Measurements from ENCODE around the gene PEX7. TPM values are rescaled to one million over a fixed set of nuclear protein-coding genes. Genes with fewer than 3 reads are reported as not detected.

The PEX7 gene
- total and polyA plus RNA-seq, 2 donors from 2014 or later: 10.6 to 21.3 TPM

DNA sequence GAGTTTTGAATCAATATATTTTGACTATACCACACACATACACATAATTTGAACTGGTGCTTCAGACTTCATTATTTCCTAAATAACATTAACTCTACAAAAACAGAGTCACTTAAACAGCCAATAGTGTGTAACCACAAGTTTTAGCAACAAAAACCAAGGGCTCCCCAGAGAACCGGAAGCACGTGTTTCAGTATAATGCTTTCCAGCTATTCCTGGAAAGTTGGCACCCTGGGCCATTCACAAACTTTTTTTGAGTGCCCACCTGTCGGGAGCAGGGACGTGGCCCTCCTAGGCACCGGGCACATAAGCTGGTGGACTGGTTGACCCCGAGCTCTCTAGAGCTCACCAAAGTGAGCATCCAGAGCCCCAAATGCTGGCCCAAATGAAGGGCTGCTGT lies 97.8 kb downstream of the PEX7 start:
- TF ChIP-seq, protein P1, sequence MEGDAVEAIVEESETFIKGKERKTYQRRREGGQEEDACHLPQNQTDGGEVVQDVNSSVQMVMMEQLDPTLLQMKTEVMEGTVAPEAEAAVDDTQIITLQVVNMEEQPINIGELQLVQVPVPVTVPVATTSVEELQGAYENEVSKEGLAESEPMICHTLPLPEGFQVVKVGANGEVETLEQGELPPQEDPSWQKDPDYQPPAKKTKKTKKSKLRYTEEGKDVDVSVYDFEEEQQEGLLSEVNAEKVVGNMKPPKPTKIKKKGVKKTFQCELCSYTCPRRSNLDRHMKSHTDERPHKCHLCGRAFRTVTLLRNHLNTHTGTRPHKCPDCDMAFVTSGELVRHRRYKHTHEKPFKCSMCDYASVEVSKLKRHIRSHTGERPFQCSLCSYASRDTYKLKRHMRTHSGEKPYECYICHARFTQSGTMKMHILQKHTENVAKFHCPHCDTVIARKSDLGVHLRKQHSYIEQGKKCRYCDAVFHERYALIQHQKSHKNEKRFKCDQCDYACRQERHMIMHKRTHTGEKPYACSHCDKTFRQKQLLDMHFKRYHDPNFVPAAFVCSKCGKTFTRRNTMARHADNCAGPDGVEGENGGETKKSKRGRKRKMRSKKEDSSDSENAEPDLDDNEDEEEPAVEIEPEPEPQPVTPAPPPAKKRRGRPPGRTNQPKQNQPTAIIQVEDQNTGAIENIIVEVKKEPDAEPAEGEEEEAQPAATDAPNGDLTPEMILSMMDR (IDR thresholded peaks at IDR 0.05; ENCODE audit: borderline replicate concordance, extremely low read depth, insufficient read depth): no peak
- H3K4me1 ChIP-seq (ENCODE audit: control insufficient read depth in 2 of 3, insufficient read depth in 2 of 3, low read depth in 1 of 3, low read length in 3 of 3): peaks cover 3 to 16% (median 10%) of the 10 kb centered on the region in 3 donors
- DNase-seq (peak in 3 of 5 donors; percentile 7 to 37 (median 11)), FAIRE-seq (no peak)
- H3K9me3 ChIP-seq (ENCODE audit: control insufficient read depth in 2 of 3, insufficient read depth in 1 of 3, low read length in 3 of 3): no peaks in the 10 kb centered on the region
- H3K4me3 ChIP-seq (ENCODE audit: low read length in 3 of 3): peak overlapping the region in 1 of 3 donors; percentile 50
- H3K27me3 ChIP-seq (ENCODE audit: control insufficient read depth, insufficient read depth, low read length): peaks cover 21% of the 10 kb centered on the region
- no peaks in the 10 kb centered on the region for H3K36me3 ChIP-seq (ENCODE audit: control insufficient read depth in 2 of 3, insufficient read depth in 3 of 3, low read length in 3 of 3)
- H3K9ac ChIP-seq (ENCODE audit: low read length in 3 of 3): no peak overlapping the region
- H3K27ac ChIP-seq (ENCODE audit: low read depth in 2 of 2, low read length in 2 of 2): no peak overlapping the region
- intact Hi-C loops (cut with DNase I): no loop called here

GRCh38 chr6:136920671-136921380 lies 98.4 kb downstream of the PEX7 start:
- FAIRE-seq (no peak), DNase-seq (peak in 4 of 5 donors; percentile 30 to 52 (median 46))
- Histone ChIP-seq H3K27me3 (ENCODE audit: control insufficient read depth, insufficient read depth, low read length) (peaks cover 21% of the 10 kb centered on the region), H3K36me3 (ENCODE audit: control insufficient read depth in 2 of 3, insufficient read depth in 3 of 3, low read length in 3 of 3) (no peaks in the 10 kb centered on the region), H3K4me1 (ENCODE audit: control insufficient read depth in 2 of 3, insufficient read depth in 2 of 3, low read depth in 1 of 3, low read length in 3 of 3) (peaks cover 3 to 16% (median 10%) of the 10 kb centered on the region in 3 donors), H3K9ac (ENCODE audit: low read length in 3 of 3) (no peak overlapping the region), H3K4me3 (ENCODE audit: low read length in 3 of 3) (peak overlapping the region; percentile 18 to 50 (median 40)), H3K9me3 (ENCODE audit: control insufficient read depth in 2 of 3, insufficient read depth in 1 of 3, low read length in 3 of 3) (no peaks in the 10 kb centered on the region), H3K27ac (ENCODE audit: low read depth in 2 of 2, low read length in 2 of 2) (no peak overlapping the region)
- TF ChIP-seq, protein P1 (IDR thresholded peaks at IDR 0.05; ENCODE audit: borderline replicate concordance, extremely low read depth, insufficient read depth): no peak
- intact Hi-C loops (cut with DNase I): no loop called here

DNA sequence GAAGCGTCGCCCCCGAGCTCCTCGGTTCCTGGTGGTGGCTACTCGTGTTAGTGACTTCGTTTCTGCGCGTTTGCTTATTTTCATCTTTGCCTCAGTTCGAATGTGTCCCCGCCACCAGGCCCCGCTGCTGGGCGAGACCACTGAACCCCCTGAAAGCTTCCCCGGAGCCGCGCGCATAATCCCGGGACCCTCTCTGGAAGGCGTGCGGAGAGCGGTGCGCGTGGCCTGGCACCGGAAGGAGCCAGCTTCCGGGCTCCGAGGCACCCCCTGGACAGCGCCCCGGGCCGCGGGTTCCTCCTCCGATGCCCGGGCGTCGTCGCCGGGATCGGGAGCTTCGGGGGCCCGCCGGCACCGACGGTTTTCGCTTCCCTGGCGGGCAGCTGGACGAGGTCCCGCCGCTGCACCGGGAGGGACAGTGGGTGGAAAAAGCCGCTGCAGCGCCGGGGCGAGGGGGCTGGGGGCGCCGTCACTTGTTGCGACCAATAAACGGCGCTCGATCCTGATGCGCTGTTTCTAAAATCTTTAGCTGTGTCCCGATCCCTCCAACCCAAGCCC lies 99.1 kb downstream of the PEX7 start:
- DNase-seq (peak in 3 of 5 donors; percentile 35 to 58 (median 51)), FAIRE-seq (no peak)
- Histone ChIP-seq H3K4me1 (ENCODE audit: control insufficient read depth in 2 of 3, insufficient read depth in 2 of 3, low read depth in 1 of 3, low read length in 3 of 3) (peaks cover 3 to 16% (median 10%) of the 10 kb centered on the region in 3 donors), H3K9ac (ENCODE audit: low read length in 3 of 3) (no peak overlapping the region), H3K9me3 (ENCODE audit: control insufficient read depth in 2 of 3, insufficient read depth in 1 of 3, low read length in 3 of 3) (no peaks in the 10 kb centered on the region), H3K36me3 (ENCODE audit: control insufficient read depth in 2 of 3, insufficient read depth in 3 of 3, low read length in 3 of 3) (no peaks in the 10 kb centered on the region), H3K27me3 (ENCODE audit: control insufficient read depth, insufficient read depth, low read length) (peaks cover 21% of the 10 kb centered on the region), H3K27ac (ENCODE audit: low read depth in 2 of 2, low read length in 2 of 2) (no peak overlapping the region), H3K4me3 (ENCODE audit: low read length in 3 of 3) (peak overlapping the region in 2 of 3 donors; percentile 40 to 50)
- TF ChIP-seq, protein P1 (IDR thresholded peaks at IDR 0.05; ENCODE audit: borderline replicate concordance, extremely low read depth, insufficient read depth): no peak
- intact Hi-C loops (cut with DNase I): no loop called here

Measured in kidney (tissue), 14 donors.